ENCODE data around the gene DENND1A.

Gene DENND1A

GRCh38 chr9:123722378-123722777 lies 207.5 kb downstream of the DENND1A start:
- DNase-seq, result no peak

GRCh38 chr9:123718188-123718587 lies 211.7 kb downstream of the DENND1A start:
- no peak for DNase-seq

- DNase-seq, result no peak
Observed at GRCh38 chr9:123717581-123718175, 212.2 kb downstream of the DENND1A start.

- no peak for DNase-seq
Observed at GRCh38 chr9:123716339-123716945, 213.5 kb downstream of the DENND1A start.

GRCh38 chr9:123715258-123715657 lies 214.7 kb downstream of the DENND1A start:
- no peak for DNase-seq

- DNase-seq, result no peak
Observed at GRCh38 chr9:123713282-123713681, 216.6 kb downstream of the DENND1A start.

- no peak for DNase-seq
Observed at GRCh38 chr9:123712399-123712798, 217.5 kb downstream of the DENND1A start.

- no peak for DNase-seq
Observed at GRCh38 chr9:123710299-123710698, 219.6 kb downstream of the DENND1A start.

GRCh38 chr9:123702483-123702882 lies 227.4 kb downstream of the DENND1A start:
- DNase-seq, result no peak

GRCh38 chr9:123697686-123698085 lies 232.2 kb downstream of the DENND1A start:
- no peak for DNase-seq

GRCh38 chr9:123696476-123696875 lies 233.4 kb downstream of the DENND1A start:
- DNase-seq, result no peak

- DNase-seq, result no peak
Observed at GRCh38 chr9:123695386-123695785, 234.5 kb downstream of the DENND1A start.

- DNase-seq, result no peak
Observed at GRCh38 chr9:123691765-123692303, 238.1 kb downstream of the DENND1A start.

GRCh38 chr9:123689701-123690428 lies 240.1 kb downstream of the DENND1A start:
- no peak for DNase-seq

GRCh38 chr9:123687246-123687751 lies 242.6 kb downstream of the DENND1A start:
- peak; percentile 10 to 25 for DNase-seq

GRCh38 chr9:123686829-123687192 lies 243.1 kb downstream of the DENND1A start:
- DNase-seq, result no peak

- no peak for DNase-seq
Observed at GRCh38 chr9:123686131-123686828, 243.6 kb downstream of the DENND1A start.

GRCh38 chr9:123685489-123686083 lies 244.3 kb downstream of the DENND1A start:
- DNase-seq, result no peak

GRCh38 chr9:123684393-123685149 lies 245.4 kb downstream of the DENND1A start:
- no peak for DNase-seq

- no peak for DNase-seq
Observed at GRCh38 chr9:123682746-123683145, 247.2 kb downstream of the DENND1A start.

GRCh38 chr9:123680352-123680751 lies 249.6 kb downstream of the DENND1A start:
- no peak for DNase-seq
